Panc1 (cell line): Measurements from ENCODE around the gene SLC22A17.
"Not testable (repeated sequence)": the region's sequence is repeated elsewhere in the genome, so short reads cannot be mapped to it uniquely, and the experiment has no call there.

ENCODE experiments used
- POLR2AphosphoS5 ChIP-seq: IDR thresholded peaks from 2 replicates; pipeline ENCODE4 v1.6.1; 2012; ENCODE audit warnings: mild to moderate bottlenecking, low read depth, low read length, moderate library complexity
- SIN3A ChIP-seq: IDR thresholded peaks from 2 replicates; pipeline ENCODE4 v1.6.1; 2012; ENCODE audit warnings: low read depth, mild to moderate bottlenecking, low read length, moderate library complexity, borderline replicate concordance; ENCODE audit not compliant: insufficient read depth
- TCF7L2 ChIP-seq: IDR thresholded peaks from 2 replicates; pipeline ENCODE4 v1.6.1; 2011; ENCODE audit warnings: mild to moderate bottlenecking, low read depth, low read length, inconsistent platforms
- TF ChIP-seq, protein P1 (sequence below): fragments of 450-650 bp; IDR thresholded peaks from 2 replicates; pipeline ENCODE4 v1.5.1; 2017; ENCODE audit warnings: mild to moderate bottlenecking
- TF ChIP-seq, protein P2 (sequence below), 2 experiments: IDR thresholded peaks; 2 replicates each; pipeline ENCODE4 v1.6.1; 2011 to 2012; ENCODE audit warnings: low read depth in 2 of 2, control low read depth in 1 of 2, low read length in 1 of 2, mild to moderate bottlenecking in 1 of 2, moderate library complexity in 1 of 2; ENCODE audit not compliant: insufficient read depth in 1 of 2

DNA sequence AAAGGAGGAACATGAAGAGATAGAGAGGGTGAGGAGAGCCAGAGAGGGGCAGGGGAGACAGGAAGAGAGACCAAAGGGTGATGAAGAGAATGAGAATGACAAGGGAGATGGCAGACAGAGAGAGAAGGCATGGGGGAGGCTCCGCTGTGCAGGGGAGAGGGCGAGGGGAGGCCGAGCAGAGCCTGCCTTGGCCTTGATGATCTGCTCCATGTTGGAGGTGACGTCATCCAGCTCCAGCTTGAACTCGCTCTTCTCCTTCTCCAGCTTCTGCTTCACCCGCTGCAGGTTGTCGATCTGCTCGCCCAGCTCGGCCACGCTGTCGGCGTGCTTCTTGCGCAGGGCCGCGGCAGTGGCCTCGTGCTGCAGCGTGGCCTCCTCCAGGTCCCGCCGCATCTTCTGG, 37.2 kb upstream of the SLC22A17 start:
- TF ChIP-seq, protein P1, sequence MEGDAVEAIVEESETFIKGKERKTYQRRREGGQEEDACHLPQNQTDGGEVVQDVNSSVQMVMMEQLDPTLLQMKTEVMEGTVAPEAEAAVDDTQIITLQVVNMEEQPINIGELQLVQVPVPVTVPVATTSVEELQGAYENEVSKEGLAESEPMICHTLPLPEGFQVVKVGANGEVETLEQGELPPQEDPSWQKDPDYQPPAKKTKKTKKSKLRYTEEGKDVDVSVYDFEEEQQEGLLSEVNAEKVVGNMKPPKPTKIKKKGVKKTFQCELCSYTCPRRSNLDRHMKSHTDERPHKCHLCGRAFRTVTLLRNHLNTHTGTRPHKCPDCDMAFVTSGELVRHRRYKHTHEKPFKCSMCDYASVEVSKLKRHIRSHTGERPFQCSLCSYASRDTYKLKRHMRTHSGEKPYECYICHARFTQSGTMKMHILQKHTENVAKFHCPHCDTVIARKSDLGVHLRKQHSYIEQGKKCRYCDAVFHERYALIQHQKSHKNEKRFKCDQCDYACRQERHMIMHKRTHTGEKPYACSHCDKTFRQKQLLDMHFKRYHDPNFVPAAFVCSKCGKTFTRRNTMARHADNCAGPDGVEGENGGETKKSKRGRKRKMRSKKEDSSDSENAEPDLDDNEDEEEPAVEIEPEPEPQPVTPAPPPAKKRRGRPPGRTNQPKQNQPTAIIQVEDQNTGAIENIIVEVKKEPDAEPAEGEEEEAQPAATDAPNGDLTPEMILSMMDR: not testable (repeated sequence)
- not testable (repeated sequence) for TF ChIP-seq TCF7L2, POLR2AphosphoS5, SIN3A
- TF ChIP-seq, protein P2, sequence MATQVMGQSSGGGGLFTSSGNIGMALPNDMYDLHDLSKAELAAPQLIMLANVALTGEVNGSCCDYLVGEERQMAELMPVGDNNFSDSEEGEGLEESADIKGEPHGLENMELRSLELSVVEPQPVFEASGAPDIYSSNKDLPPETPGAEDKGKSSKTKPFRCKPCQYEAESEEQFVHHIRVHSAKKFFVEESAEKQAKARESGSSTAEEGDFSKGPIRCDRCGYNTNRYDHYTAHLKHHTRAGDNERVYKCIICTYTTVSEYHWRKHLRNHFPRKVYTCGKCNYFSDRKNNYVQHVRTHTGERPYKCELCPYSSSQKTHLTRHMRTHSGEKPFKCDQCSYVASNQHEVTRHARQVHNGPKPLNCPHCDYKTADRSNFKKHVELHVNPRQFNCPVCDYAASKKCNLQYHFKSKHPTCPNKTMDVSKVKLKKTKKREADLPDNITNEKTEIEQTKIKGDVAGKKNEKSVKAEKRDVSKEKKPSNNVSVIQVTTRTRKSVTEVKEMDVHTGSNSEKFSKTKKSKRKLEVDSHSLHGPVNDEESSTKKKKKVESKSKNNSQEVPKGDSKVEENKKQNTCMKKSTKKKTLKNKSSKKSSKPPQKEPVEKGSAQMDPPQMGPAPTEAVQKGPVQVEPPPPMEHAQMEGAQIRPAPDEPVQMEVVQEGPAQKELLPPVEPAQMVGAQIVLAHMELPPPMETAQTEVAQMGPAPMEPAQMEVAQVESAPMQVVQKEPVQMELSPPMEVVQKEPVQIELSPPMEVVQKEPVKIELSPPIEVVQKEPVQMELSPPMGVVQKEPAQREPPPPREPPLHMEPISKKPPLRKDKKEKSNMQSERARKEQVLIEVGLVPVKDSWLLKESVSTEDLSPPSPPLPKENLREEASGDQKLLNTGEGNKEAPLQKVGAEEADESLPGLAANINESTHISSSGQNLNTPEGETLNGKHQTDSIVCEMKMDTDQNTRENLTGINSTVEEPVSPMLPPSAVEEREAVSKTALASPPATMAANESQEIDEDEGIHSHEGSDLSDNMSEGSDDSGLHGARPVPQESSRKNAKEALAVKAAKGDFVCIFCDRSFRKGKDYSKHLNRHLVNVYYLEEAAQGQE (IDR thresholded peaks at IDR 0.05; ENCODE audit: insufficient read depth in 1 of 2, low read depth in 2 of 2, low read length in 1 of 2): not testable (repeated sequence)
